ENCODE measurements around the gene MSH2. TPM values are rescaled to one million over a fixed set of nuclear protein-coding genes. Genes with fewer than 3 reads are reported as not detected.

Gene MSH2
- total and polyA plus RNA-seq, 4 donors: 1.6 to 33.3 (median 3.8) TPM

GRCh38 chr2:47386551-47386950 lies 16.4 kb upstream of the MSH2 start:
- DNase-seq (ENCODE audit: low spot score): no peak
- TF ChIP-seq YY1 (IDR thresholded peaks at IDR 0.05): no peak

DNA sequence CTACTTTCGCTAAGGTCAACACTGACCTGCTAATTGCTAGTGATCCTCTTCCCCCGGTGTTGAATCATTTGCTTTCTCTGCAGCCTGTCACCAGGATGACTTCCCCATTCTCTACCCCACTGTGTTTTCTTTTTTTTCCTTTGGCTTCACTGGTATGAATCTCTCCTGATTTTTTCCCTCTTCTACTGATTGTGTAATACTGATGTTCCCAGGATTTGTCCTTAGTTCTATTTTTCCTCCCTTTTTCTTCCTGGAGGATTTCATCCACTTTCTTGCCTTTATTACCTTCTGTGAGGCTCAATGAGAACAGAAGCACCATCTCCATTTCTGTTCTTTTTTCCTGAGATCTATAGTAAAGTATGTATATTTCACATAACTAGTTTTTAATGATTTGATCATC lies 14.1 kb upstream of the MSH2 start:
- no peak overlapping the region for H3K9ac ChIP-seq (ENCODE audit: low read depth in 1 of 2, low read length in 2 of 2)
- 68% methylated on average over 2 of the region's 2 CpGs for WGBS
- H3K36me3 ChIP-seq (ENCODE audit: control insufficient read depth in 4 of 4, insufficient read depth in 3 of 4, low read depth in 1 of 4, low read length in 3 of 4): no peaks in the 10 kb centered on the region
- DNase-seq (ENCODE audit: low spot score): no peak
- no peaks in the 10 kb centered on the region for H3K4me1 ChIP-seq (ENCODE audit: control insufficient read depth in 4 of 4, insufficient read depth in 4 of 4, low read length in 3 of 4)
- H3K9me3 ChIP-seq (ENCODE audit: control insufficient read depth in 4 of 4, low read length in 3 of 4): no peaks in the 10 kb centered on the region
- TF ChIP-seq EGR1 (IDR thresholded peaks at IDR 0.05; ENCODE audit: low read depth in 2 of 2) (no peak), GABPA (IDR thresholded peaks at IDR 0.05 in 1 of 2, conservative IDR thresholded peaks at IDR 0.05 in 1 of 2) (no peak), RXRA (IDR thresholded peaks at IDR 0.05) (no peak), JUND (IDR thresholded peaks at IDR 0.05) (no peak), FOXA2 (IDR thresholded peaks at IDR 0.05) (no peak), ATF3 (IDR thresholded peaks at IDR 0.05) (no peak), HNF4G (IDR thresholded peaks at IDR 0.05) (no peak), MAX (IDR thresholded peaks at IDR 0.05) (no peak), SP1 (IDR thresholded peaks at IDR 0.05) (no peak), CTCF (IDR thresholded peaks at IDR 0.05; ENCODE audit: low read depth, low read length, missing input control) (no peak), FOXA1 (IDR thresholded peaks at IDR 0.05) (no peak), NR2F2 (IDR thresholded peaks at IDR 0.05) (no peak), HNF4A (conservative IDR thresholded peaks at IDR 0.05) (no peak), YY1 (IDR thresholded peaks at IDR 0.05) (no peak), REST (IDR thresholded peaks at IDR 0.05) (no peak), ZBTB33 (IDR thresholded peaks at IDR 0.05) (no peak), RAD21 (IDR thresholded peaks at IDR 0.05) (no peak), TAF1 (conservative IDR thresholded peaks at IDR 0.05) (no peak)
- no peak overlapping the region for H3K4me3 ChIP-seq (ENCODE audit: low read depth in 1 of 3, low read length in 3 of 3)
- H3K27me3 ChIP-seq (ENCODE audit: control insufficient read depth in 4 of 4, insufficient read depth in 4 of 4, low read length in 3 of 4): no peaks in the 10 kb centered on the region
- H3K27ac ChIP-seq (ENCODE audit: low read depth in 1 of 2, low read length in 2 of 2): no peak overlapping the region

More at GRCh38 chr2:47386551-47386950, 16.4 kb upstream of the MSH2 start:
- Histone ChIP-seq H3K9ac (ENCODE audit: low read depth in 1 of 2, low read length in 2 of 2) (no peak overlapping the region), H3K36me3 (ENCODE audit: control insufficient read depth in 4 of 4, insufficient read depth in 3 of 4, low read depth in 1 of 4, low read length in 3 of 4) (no peaks in the 10 kb centered on the region), H3K27me3 (ENCODE audit: control insufficient read depth in 4 of 4, insufficient read depth in 4 of 4, low read length in 3 of 4) (no peaks in the 10 kb centered on the region), H3K27ac (ENCODE audit: low read depth in 1 of 2, low read length in 2 of 2) (no peak overlapping the region), H3K9me3 (ENCODE audit: control insufficient read depth in 4 of 4, low read length in 3 of 4) (no peaks in the 10 kb centered on the region), H3K4me3 (ENCODE audit: low read depth in 1 of 3, low read length in 3 of 3) (no peak overlapping the region), H3K4me1 (ENCODE audit: control insufficient read depth in 4 of 4, insufficient read depth in 4 of 4, low read length in 3 of 4) (no peaks in the 10 kb centered on the region)
- WGBS: 86% methylated on average over 3 of the region's 3 CpGs
